CD14-positive monocyte (primary cell): ENCODE measurements around the gene CD151. TPM values are rescaled to one million over a fixed set of nuclear protein-coding genes. Genes with fewer than 3 reads are reported as not detected.

Source experiments
- DNase-seq, 3 donors: peaks; one replicate each; pipeline ENCODE4 v3.0.0-alpha.2; 2011 to 2022
- H2AFZ ChIP-seq: 2 replicates; pipeline ENCODE4 v1.6.0; 2012; ENCODE audit warnings: mild to moderate bottlenecking, low read depth, low read length, inconsistent platforms; ENCODE audit not compliant: insufficient read depth, poor library complexity, severe bottlenecking
- H3K27ac ChIP-seq, 2 donors: 1 replicate in 1 of 2; 2 replicates in 1 of 2; pipeline ENCODE4 v1.5.1; 2012 to 2013; ENCODE audit warnings: low read length in 2 of 2, control low read depth in 1 of 2, inconsistent platforms in 1 of 2, low read depth in 1 of 2, mild to moderate bottlenecking in 1 of 2
- H3K27me3 ChIP-seq, 2 donors: one replicate each; pipeline versions ENCODE4 v1.6.0 to v1.6.1; 2011 to 2013; ENCODE audit warnings: low read length in 2 of 2; ENCODE audit not compliant: control insufficient read depth in 2 of 2, insufficient read depth in 2 of 2
- H3K36me3 ChIP-seq, 2 donors: replicated peaks in 1 of 2; 1 replicate in 1 of 2; 2 replicates in 1 of 2; pipeline versions ENCODE4 v1.5.1 to v1.6.1; 2012 to 2013; ENCODE audit warnings: low read length in 2 of 2, control low read depth in 1 of 2, inconsistent platforms in 1 of 2, mild to moderate bottlenecking in 1 of 2; ENCODE audit not compliant: insufficient read depth in 2 of 2, control insufficient read depth in 1 of 2
- H3K4me1 ChIP-seq, 2 donors: 1 replicate in 1 of 2; 2 replicates in 1 of 2; pipeline versions ENCODE4 v1.5.1 to v1.6.1; 2012 to 2013; ENCODE audit warnings: low read length in 2 of 2, control low read depth in 1 of 2, inconsistent platforms in 1 of 2, mild to moderate bottlenecking in 1 of 2, moderate library complexity in 1 of 2; ENCODE audit not compliant: insufficient read depth in 2 of 2, control insufficient read depth in 1 of 2
- H3K4me2 ChIP-seq: replicated peaks from 2 replicates; pipeline ENCODE3; 2012; ENCODE audit warnings: low read length, moderate library complexity, mild to moderate bottlenecking; ENCODE audit not compliant: poor library complexity, severe bottlenecking; ENCODE audit errors: extremely low read depth
- H3K4me3 ChIP-seq, 3 experiments: fragments of 200-600 bp in 1 of 3; sonication (generic) in 1 of 3; replicated peaks in 1 of 3; 1 replicate in 2 of 3; 2 replicates in 1 of 3; pipeline ENCODE4 v1.5.1; 2011 to 2013; ENCODE audit warnings: low read length in 3 of 3, mild to moderate bottlenecking in 3 of 3, control low read depth in 2 of 3, low read depth in 2 of 3, inconsistent platforms in 1 of 3, moderate library complexity in 1 of 3
- H3K79me2 ChIP-seq: 2 replicates; pipeline ENCODE4 v1.6.0; 2012; ENCODE audit warnings: mild to moderate bottlenecking, control low read depth, inconsistent platforms, low read length, moderate library complexity; ENCODE audit not compliant: insufficient read depth
- H3K9ac ChIP-seq: 2 replicates; pipeline ENCODE4 v1.6.0; 2017; ENCODE audit warnings: low read length, mild to moderate bottlenecking; ENCODE audit not compliant: insufficient read depth, poor library complexity, severe bottlenecking
- H3K9me3 ChIP-seq, 2 donors: replicated peaks in 1 of 2; 1 replicate in 1 of 2; 2 replicates in 1 of 2; pipeline versions ENCODE4 v1.5.1 to v1.6.1; 2012 to 2013; ENCODE audit warnings: low read length in 2 of 2, control low read depth in 1 of 2; ENCODE audit not compliant: control insufficient read depth in 1 of 2, insufficient read depth in 1 of 2
- H4K20me1 ChIP-seq: 2 replicates; pipeline ENCODE4 v1.6.0; 2012; ENCODE audit warnings: mild to moderate bottlenecking, low read length, control low read depth, moderate library complexity; ENCODE audit not compliant: insufficient read depth
- H3K27ac Mint-ChIP-seq, 7 donors: one replicate each; pipeline ENCODE4 v1.8.0; 2020; ENCODE audit warnings: mild to moderate bottlenecking in 7 of 7, mixed read lengths in 7 of 7, moderate library complexity in 6 of 7, inconsistent platforms in 2 of 7
- H3K27me3 Mint-ChIP-seq, 3 donors: one replicate each; pipeline ENCODE4 v1.8.0; 2021 to 2022; ENCODE audit warnings: low read depth in 3 of 3, mild to moderate bottlenecking in 3 of 3, mixed read lengths in 3 of 3, moderate library complexity in 3 of 3, inconsistent platforms in 1 of 3
- H3K36me3 Mint-ChIP-seq, 2 donors: one replicate each; pipeline ENCODE4 v1.8.0; 2020; ENCODE audit warnings: mixed read lengths in 2 of 2, inconsistent platforms in 1 of 2, mild to moderate bottlenecking in 1 of 2
- H3K4me1 Mint-ChIP-seq: one replicate; pipeline ENCODE4 v1.8.0; 2020; ENCODE audit warnings: mild to moderate bottlenecking, mixed read lengths
- H3K4me3 Mint-ChIP-seq, 2 donors: one replicate each; pipeline ENCODE4 v1.8.0; 2020; ENCODE audit warnings: mild to moderate bottlenecking in 2 of 2, mixed read lengths in 2 of 2, moderate library complexity in 1 of 2
- H3K9me3 Mint-ChIP-seq, 7 donors: one replicate each; pipeline ENCODE4 v1.8.0; 2020 to 2022; ENCODE audit warnings: mixed read lengths in 7 of 7, mild to moderate bottlenecking in 6 of 7, moderate library complexity in 6 of 7, inconsistent platforms in 2 of 7
- CTCF ChIP-seq: fragments of 200-600 bp; IDR thresholded peaks from one replicate; pipeline ENCODE4 v1.8.0; 2022; ENCODE audit warnings: antibody characterized with exemption, mild to moderate bottlenecking
- WGBS: methylation state at CpG from one replicate; pipeline ENCODE4 v1.1.5; 2013; ENCODE audit warnings: missing lambda C conversion rate; ENCODE audit not compliant: insufficient coverage; 5-methylcytosine and 5-hydroxymethylcytosine counted together
- intact Hi-C, 2 donors: fragments of 100-400 bp; cut with micrococcal nuclease; formaldehyde crosslinking; loops; one replicate each; pipeline versions ENCODE4 v1.15.0 to v1.15.1; 2023
- polyA plus RNA-seq, 3 donors: library from polyadenylated mRNA; depleted of rRNA in 1 of 3; unstranded in 2 of 3; stranded (reverse) in 1 of 3; fragments of 300-500 nt in 2 of 3; fragments of >200 nt in 1 of 3; fragmentation: Illumina TruSeq in 2 of 3; gene quantifications; 1 replicate in 2 of 3; 2 replicates in 1 of 3; pipeline ENCODE4 v1.2.3, GENCODE V29; 2012 to 2021

Gene CD151
- polyA plus RNA-seq, 3 donors, result 18.1 to 200 (median 57.4) TPM

GRCh38 chr11:877565-877964 lies 44.8 kb downstream of the CD151 start:
- intact Hi-C loops, result no loop called here
- Histone ChIP-seq H2AFZ (no peak overlapping the region), H3K36me3 (peaks cover 3 to 11% of the 10 kb centered on the region in 2 donors), H3K9ac (no peak overlapping the region), H3K27ac (no peak overlapping the region), H3K4me1 (no peaks in the 10 kb centered on the region), H3K79me2 (no peaks in the 10 kb centered on the region), H3K27me3 (no peaks in the 10 kb centered on the region), H3K4me2 (no peak overlapping the region), H4K20me1 (no peaks in the 10 kb centered on the region), H3K9me3 (no peaks in the 10 kb centered on the region), H3K4me3 (no peak overlapping the region)
- H3K36me3 Mint-ChIP-seq, result peaks cover 19 to 38% of the 10 kb centered on the region in 2 donors
- no peak for TF ChIP-seq CTCF
- 95% methylated on average over 7 of the region's 11 CpGs for WGBS
- DNase-seq, result no peak
- no peak overlapping the region for H3K4me3 Mint-ChIP-seq
- H3K27me3 Mint-ChIP-seq, result peaks cover 0 to 1% (median 1%) of the 10 kb centered on the region in 3 donors
- H3K9me3 Mint-ChIP-seq, result peaks cover 0 to 2% (median 0%) of the 10 kb centered on the region in 7 donors
- H3K4me1 Mint-ChIP-seq, result no peaks in the 10 kb centered on the region
- no peak overlapping the region for H3K27ac Mint-ChIP-seq

GRCh38 chr11:880447-880846 lies 47.7 kb downstream of the CD151 start:
- Mint-ChIP-seq H3K36me3 (peaks cover 22 to 49% of the 10 kb centered on the region in 2 donors), H3K4me1 (no peaks in the 10 kb centered on the region), H3K27me3 (peaks cover 0 to 4% (median 1%) of the 10 kb centered on the region in 3 donors), H3K9me3 (peaks cover 0 to 2% (median 0%) of the 10 kb centered on the region in 7 donors), H3K4me3 (no peak overlapping the region), H3K27ac (no peak overlapping the region)
- no peak overlapping the region for H3K27ac ChIP-seq
- H3K9ac ChIP-seq, result no peak overlapping the region
- H3K4me2 ChIP-seq, result no peak overlapping the region
- no peaks in the 10 kb centered on the region for H3K9me3 ChIP-seq
- intact Hi-C loops, result no loop called here
- H3K79me2 ChIP-seq, result no peaks in the 10 kb centered on the region
- WGBS, result 90% methylated on average over 12 of the region's 14 CpGs
- no peak for DNase-seq
- no peaks in the 10 kb centered on the region for H3K4me1 ChIP-seq
- H3K4me3 ChIP-seq, result no peak overlapping the region
- peaks cover 3 to 25% of the 10 kb centered on the region in 2 donors for H3K36me3 ChIP-seq
- no peak overlapping the region for H2AFZ ChIP-seq
- H4K20me1 ChIP-seq, result no peaks in the 10 kb centered on the region
- no peak for TF ChIP-seq CTCF
- no peaks in the 10 kb centered on the region for H3K27me3 ChIP-seq
